ENCODE measurements around the gene STEAP4. TPM values are rescaled to one million over a fixed set of nuclear protein-coding genes. Genes with fewer than 3 reads are reported as not detected.

STEAP4 gene
- total RNA-seq: 0.23 TPM

GRCh38 chr7:88306590-88307048, at the start of gene STEAP4:
Gene STEAP4 (minus strand): TSS chr7:88306894. CDS start chr7:88284269, 22,625 bp downstream.

Other genes with a start within 250 kb of the STEAP4 start
- 161 TPM for gene SRI, start 86.9 kb downstream of the STEAP4 start, total RNA-seq

Data from diencephalon (tissue), 1 donor.